Endothelial cell (in vitro differentiated cells): ENCODE results near the gene LRGUK. TPM values are rescaled to one million over a fixed set of nuclear protein-coding genes. Genes with fewer than 3 reads are reported as not detected.

Experiments
- DNase-seq: peaks from one replicate; pipeline ENCODE4 v3.0.0; 2021; ENCODE audit warnings: low spot score
- H3K27ac Mint-ChIP-seq: one replicate; pipeline ENCODE4 v1.8.0; 2021; ENCODE audit warnings: mixed read lengths, inconsistent platforms; ENCODE audit not compliant: unreplicated experiment
- H3K27me3 Mint-ChIP-seq: one replicate; pipeline ENCODE4 v1.8.0; 2021; ENCODE audit warnings: mild to moderate bottlenecking, moderate library complexity, mixed read lengths, inconsistent platforms; ENCODE audit not compliant: unreplicated experiment
- H3K36me3 Mint-ChIP-seq: one replicate; pipeline ENCODE4 v1.8.0; 2021; ENCODE audit warnings: mild to moderate bottlenecking, low read depth, mixed read lengths, inconsistent platforms; ENCODE audit not compliant: unreplicated experiment
- H3K4me1 Mint-ChIP-seq: one replicate; pipeline ENCODE4 v1.8.0; 2021; ENCODE audit warnings: mild to moderate bottlenecking, mixed read lengths, inconsistent platforms; ENCODE audit not compliant: unreplicated experiment
- H3K4me3 Mint-ChIP-seq: one replicate; pipeline ENCODE4 v1.8.0; 2021; ENCODE audit warnings: mild to moderate bottlenecking, mixed read lengths, inconsistent platforms; ENCODE audit not compliant: unreplicated experiment
- H3K9me3 Mint-ChIP-seq: one replicate; pipeline ENCODE4 v1.8.0; 2021; ENCODE audit warnings: mixed read lengths, inconsistent platforms; ENCODE audit not compliant: unreplicated experiment
- total RNA-seq: library from RNA; stranded (reverse); fragmentation: NEBNext Ultra II Directional; extraction: Animal tissue kit (Norgen Biotek cat#: 25700); gene quantifications from one replicate; pipeline ENCODE4 v1.2.1, GENCODE V29; 2021; ENCODE audit not compliant: unreplicated experiment
- TF ChIP-seq, protein P1 (sequence below): fragments of 200-600 bp; sonication (generic); IDR thresholded peaks from one replicate; pipeline ENCODE4 v1.5.0; 2021; ENCODE audit warnings: antibody characterized with exemption; ENCODE audit not compliant: unreplicated experiment

Gene LRGUK
- total RNA-seq, 1 donor from 2014 or later = 0.64 TPM

GRCh38 chr7:134113655-134114054 is 13.5 kb upstream of the LRGUK start:
- H3K9me3 Mint-ChIP-seq = no peaks in the 10 kb centered on the region
- TF ChIP-seq, protein P1, sequence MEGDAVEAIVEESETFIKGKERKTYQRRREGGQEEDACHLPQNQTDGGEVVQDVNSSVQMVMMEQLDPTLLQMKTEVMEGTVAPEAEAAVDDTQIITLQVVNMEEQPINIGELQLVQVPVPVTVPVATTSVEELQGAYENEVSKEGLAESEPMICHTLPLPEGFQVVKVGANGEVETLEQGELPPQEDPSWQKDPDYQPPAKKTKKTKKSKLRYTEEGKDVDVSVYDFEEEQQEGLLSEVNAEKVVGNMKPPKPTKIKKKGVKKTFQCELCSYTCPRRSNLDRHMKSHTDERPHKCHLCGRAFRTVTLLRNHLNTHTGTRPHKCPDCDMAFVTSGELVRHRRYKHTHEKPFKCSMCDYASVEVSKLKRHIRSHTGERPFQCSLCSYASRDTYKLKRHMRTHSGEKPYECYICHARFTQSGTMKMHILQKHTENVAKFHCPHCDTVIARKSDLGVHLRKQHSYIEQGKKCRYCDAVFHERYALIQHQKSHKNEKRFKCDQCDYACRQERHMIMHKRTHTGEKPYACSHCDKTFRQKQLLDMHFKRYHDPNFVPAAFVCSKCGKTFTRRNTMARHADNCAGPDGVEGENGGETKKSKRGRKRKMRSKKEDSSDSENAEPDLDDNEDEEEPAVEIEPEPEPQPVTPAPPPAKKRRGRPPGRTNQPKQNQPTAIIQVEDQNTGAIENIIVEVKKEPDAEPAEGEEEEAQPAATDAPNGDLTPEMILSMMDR = no peak
- no peaks in the 10 kb centered on the region for H3K4me1 Mint-ChIP-seq
- H3K27me3 Mint-ChIP-seq = no peaks in the 10 kb centered on the region
- H3K36me3 Mint-ChIP-seq = no peaks in the 10 kb centered on the region
- DNase-seq = no peak
- H3K4me3 Mint-ChIP-seq = no peak overlapping the region
- H3K27ac Mint-ChIP-seq = no peak overlapping the region

DNA sequence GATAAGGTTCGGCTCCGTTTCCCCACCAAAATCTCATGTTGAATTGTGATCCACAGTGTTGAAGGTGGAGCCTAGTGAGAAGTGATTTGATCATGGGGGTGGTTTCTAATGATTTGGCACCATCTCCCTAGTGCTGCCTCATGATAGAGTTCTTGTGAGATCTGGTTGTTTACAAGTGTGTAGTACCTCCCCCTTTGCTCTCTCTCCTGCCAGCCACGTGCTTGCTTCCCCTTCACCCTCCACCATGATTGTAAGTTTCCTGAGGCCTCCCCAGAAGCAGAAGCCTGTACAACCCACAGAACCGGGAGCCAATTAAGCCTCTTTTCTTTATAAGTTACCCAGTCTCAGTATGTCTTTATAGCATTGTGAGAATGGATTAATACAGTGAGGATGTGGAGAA is 12.1 kb upstream of the LRGUK start:
- TF ChIP-seq, protein P1 = no peak
- H3K27ac Mint-ChIP-seq = no peak overlapping the region

GRCh38 chr7:134120405-134120804 is 6.7 kb upstream of the LRGUK start:
- H3K4me1 Mint-ChIP-seq = peaks cover 6% of the 10 kb centered on the region
- peaks cover 4% of the 10 kb centered on the region for H3K27me3 Mint-ChIP-seq
- no peaks in the 10 kb centered on the region for H3K9me3 Mint-ChIP-seq

More for the DNA sequence above, 12.1 kb upstream of the LRGUK start:
- Mint-ChIP-seq H3K4me1 (no peaks in the 10 kb centered on the region), H3K36me3 (no peaks in the 10 kb centered on the region), H3K27me3 (no peaks in the 10 kb centered on the region), H3K9me3 (no peaks in the 10 kb centered on the region), H3K4me3 (no peak overlapping the region)
- DNase-seq = no peak

GRCh38 chr7:134121632-134122139 is 5.5 kb upstream of the LRGUK start:
- TF ChIP-seq, protein P1 = no peak
- peaks cover 6% of the 10 kb centered on the region for H3K27me3 Mint-ChIP-seq
- DNase-seq = no peak
- H3K4me3 Mint-ChIP-seq = no peak overlapping the region
- H3K27ac Mint-ChIP-seq = no peak overlapping the region
- no peaks in the 10 kb centered on the region for H3K36me3 Mint-ChIP-seq
- H3K9me3 Mint-ChIP-seq = no peaks in the 10 kb centered on the region
- H3K4me1 Mint-ChIP-seq = peaks cover 6% of the 10 kb centered on the region

More at GRCh38 chr7:134120405-134120804, 6.7 kb upstream of the LRGUK start:
- DNase-seq = no peak
- H3K27ac Mint-ChIP-seq = no peak overlapping the region
- TF ChIP-seq, protein P1 = no peak
- H3K36me3 Mint-ChIP-seq = no peaks in the 10 kb centered on the region
- H3K4me3 Mint-ChIP-seq = no peak overlapping the region

DNA sequence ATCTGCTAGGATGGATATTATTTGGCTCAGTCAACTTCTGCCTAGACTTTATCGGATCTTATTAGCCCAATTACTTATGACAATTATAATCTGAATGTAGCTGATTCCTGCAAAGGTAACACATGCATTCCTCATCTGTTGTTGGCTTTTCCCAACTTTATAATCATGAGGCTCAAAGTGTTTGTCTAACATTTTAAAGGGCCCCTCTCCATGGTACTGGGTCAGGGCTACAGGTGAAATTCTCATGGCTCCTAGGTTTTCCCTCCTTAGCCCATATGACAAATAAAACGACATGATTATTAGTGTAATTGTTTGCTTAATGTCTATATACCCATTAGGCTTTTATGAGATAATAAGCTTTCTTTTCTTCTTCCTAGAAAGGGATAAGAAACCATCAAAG is 4.2 kb upstream of the LRGUK start:
- no peak for DNase-seq
- H3K4me3 Mint-ChIP-seq = no peak overlapping the region
- no peak overlapping the region for H3K27ac Mint-ChIP-seq
- H3K36me3 Mint-ChIP-seq = no peaks in the 10 kb centered on the region
- TF ChIP-seq, protein P1 = no peak
- peaks cover 8% of the 10 kb centered on the region for H3K27me3 Mint-ChIP-seq
- no peaks in the 10 kb centered on the region for H3K9me3 Mint-ChIP-seq
- peaks cover 14% of the 10 kb centered on the region for H3K4me1 Mint-ChIP-seq
